Daoy (cell line): ENCODE measurements around the gene UNC79. TPM values are rescaled to one million over a fixed set of nuclear protein-coding genes. Genes with fewer than 3 reads are reported as not detected.

Experiments
- DNase-seq: peaks from one replicate; pipeline ENCODE4 v3.0.0-alpha.2; 2015; ENCODE audit warnings: low read depth
- total RNA-seq: library from RNA; depleted of rRNA; stranded (reverse); fragments of >200 nt; shearing (Covaris generic); gene quantifications from 2 replicates; pipeline ENCODE4 v1.2.3, GENCODE V29; 2014

The UNC79 gene
- total RNA-seq, 1 experiment from 2014 or later = not detected

DNA sequence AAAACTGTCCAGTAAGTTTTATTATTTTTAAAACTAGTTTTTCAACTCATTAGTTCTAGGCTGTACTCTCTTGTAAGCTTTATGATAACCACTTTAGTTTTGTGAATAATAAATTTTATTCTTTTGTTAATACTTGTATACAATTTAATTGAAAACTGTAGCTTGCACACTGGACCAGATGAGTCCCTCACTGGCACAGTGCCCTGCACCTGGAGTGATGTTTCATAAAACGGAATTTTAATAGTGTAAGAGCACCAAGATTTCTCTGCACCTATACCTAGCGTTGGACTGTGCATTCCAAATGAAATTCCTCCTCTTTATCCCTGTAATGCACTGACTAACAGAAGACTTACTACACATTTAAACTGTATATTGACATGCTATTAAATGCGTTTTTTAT lies 276.7 kb downstream of the UNC79 start:
- DNase-seq = no peak

DNA sequence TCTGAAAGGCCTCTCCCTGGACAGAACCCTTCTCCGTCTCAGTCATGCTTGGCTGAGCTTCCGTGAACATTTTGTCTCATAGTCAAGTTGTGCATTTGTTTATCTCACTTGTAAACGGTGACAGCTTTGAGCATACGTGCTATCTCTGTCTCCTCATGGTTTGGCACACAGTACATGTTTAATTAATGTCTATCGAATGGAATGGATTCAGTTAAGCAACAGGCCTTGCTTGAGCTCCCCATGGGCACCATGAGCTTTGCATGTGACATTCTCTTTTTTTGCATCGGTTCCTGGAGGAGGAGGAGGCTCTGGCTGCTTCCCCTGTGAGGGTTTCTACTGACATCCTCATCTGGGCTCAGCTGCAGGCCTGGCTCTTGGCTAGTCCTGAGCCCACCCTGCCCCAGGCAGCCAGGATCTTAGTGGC lies 277.6 kb downstream of the UNC79 start:
- DNase-seq = no peak

DNA sequence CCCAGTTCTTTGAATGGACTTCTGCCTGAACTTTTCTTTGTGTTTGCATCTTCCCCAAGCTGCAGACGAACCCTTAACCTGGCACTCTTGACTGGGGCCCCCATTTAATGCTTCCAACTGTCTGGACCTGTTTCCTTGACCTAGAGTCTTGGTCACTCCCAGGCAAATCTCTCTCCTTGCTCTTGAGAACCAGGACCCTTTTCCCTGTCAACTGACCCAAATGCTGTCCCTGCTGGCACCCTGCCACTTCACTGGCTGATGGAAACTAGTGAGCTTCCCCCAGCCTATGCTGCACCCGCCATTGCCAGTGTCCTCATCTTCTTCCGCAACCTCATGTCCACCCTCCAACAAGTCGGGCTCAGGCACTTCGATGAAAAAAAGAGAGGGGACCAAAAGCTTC lies 278.1 kb downstream of the UNC79 start:
- no peak for DNase-seq

DNA sequence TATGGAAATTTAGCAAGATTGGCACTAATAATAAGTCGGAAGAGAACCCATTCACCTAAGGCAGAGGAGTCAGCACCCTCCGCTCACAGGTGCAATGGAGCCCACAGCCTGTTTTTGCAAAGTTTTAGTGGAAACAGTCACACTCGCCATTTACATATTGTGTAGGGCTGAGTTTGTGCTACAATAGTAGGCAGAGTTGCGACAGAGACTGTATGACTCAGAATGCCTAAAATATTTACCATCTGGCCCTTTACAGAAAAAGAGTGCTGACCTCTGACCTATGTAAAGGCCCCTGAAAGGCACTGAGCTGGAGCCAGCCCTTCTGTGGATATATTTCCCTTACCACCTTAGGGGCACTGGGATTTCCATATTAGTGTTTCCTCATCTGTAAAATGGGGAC lies 278.5 kb downstream of the UNC79 start:
- no peak for DNase-seq

DNA sequence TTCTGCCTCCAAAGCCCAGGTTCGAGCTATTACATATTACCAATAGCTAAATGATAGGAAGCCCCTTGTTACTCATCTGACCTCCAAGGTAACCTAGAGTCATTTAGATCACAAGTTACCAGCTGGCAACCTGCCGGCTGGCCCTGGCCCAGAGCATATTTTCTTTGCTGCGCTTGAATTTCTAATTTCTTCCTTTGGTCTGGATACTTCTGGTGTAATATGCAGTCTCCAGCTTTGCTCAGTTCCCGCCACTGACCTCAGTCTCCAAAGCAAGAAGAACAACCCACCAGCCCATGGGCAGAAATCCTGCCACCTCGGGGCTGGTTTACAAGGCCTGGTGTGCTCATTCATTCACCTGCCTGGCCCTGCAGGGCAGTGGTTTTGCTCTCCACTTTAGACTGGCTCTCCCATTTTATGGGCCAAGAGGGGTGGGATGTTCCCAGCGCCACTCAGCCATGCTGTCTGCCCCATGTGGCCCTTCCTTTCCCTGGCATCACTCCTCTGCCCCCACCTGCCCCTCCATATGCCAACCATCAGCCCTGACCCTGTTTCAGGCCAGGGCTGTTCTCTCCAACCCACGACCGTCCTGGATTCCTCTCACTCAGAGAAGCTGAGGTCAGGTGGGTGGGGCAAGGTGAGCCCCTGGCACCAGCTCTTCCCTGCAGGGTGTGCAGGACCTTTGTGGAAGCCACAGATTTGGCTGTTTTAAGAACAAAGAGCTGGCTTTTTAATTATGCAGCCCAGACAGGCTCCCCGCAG lies 281.5 kb downstream of the UNC79 start:
- DNase-seq = no peak

DNA sequence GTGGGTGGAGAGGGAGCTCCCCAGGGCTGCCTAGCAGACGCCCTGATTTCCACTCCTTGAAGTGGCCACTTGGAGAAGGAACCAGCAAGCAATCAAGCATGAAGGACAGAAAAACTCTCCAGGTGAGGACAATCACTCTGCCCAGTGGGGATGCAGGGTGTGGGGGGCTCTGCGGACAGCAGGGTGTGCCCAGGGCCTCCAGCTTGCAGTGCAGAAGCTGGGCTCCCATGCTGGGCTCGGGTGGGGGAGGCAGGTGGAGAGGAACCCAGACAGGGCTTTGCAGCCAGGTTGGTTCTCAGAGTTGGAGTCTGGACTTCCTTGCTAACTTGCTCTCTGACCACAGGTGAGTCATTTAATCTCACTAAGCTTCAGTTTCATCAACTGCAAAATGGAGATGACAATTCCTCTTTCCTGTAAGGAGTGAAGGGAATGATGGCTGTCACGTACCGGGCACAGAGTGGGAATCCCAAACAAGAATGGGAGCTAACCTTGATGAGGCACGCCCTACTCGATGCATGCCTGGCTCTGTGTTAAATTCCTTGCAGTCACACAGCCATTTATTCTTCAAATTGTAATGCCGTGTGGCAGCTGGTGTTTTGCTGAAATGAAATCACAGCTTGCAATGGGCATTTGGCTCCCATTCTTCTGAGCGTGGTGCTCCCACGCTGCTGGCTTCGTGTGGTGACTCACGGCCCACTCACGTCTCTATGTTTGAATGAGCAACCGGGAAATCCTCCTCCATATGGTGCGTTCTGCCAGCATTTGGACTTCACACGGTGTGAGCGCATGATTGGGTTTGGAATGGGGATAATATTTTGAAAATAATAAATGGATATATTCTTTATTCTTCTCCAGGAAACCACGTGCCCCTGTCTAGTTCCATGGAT lies 282.3 kb downstream of the UNC79 start:
- DNase-seq = peak; percentile 35

DNA sequence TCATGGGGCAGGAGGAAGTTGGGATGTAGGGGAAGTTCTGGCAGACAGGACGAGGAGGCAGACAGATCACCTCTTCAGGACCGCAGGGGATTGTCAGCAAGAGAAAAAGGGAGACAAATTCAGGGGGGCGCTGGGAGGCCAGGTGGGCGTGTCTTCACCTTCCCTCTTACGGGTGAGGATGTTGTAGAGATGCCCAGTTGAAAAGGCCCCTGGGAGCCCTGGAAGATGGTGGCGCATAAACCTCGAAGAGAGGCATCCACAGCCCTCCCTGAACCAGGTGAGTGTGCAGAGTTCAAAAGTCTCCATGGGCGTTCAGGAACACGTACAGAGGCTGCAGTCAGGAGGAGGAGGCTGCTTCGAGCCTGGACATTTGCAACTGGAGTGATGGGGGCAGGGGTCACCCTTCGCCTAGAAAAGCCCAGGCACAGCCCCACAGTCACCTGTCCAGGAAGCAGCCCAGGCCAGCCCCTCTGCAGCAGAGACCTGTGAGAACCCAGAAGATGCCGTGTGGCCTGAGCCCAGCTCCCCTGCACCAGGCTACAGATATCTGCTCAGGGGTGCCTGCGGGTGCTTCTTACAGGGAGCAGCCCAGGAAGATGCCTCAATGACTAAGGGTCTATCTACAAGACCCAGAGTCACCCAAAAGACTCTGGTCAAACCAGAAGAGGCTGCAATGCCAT lies 283.1 kb downstream of the UNC79 start:
- no peak for DNase-seq

DNA sequence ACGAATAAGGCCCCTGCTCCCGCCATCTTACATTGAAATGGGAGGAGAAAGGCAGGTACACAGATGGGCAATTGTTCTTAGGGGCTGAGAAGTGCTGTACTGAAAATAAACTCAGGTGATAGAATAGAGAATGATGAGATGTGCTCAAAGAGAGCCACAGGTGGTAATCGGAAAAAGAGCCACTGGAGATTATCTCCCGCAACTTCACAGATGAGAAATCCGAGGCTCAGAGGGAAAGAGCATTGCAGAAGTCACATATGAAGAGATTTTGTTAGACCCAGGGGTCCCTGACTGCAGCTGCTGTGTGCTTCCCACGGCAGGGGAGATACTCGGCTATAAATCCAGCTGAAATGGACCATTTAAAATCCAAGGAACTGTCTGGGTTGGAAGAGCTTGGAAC lies 283.9 kb downstream of the UNC79 start:
- DNase-seq = no peak

DNA sequence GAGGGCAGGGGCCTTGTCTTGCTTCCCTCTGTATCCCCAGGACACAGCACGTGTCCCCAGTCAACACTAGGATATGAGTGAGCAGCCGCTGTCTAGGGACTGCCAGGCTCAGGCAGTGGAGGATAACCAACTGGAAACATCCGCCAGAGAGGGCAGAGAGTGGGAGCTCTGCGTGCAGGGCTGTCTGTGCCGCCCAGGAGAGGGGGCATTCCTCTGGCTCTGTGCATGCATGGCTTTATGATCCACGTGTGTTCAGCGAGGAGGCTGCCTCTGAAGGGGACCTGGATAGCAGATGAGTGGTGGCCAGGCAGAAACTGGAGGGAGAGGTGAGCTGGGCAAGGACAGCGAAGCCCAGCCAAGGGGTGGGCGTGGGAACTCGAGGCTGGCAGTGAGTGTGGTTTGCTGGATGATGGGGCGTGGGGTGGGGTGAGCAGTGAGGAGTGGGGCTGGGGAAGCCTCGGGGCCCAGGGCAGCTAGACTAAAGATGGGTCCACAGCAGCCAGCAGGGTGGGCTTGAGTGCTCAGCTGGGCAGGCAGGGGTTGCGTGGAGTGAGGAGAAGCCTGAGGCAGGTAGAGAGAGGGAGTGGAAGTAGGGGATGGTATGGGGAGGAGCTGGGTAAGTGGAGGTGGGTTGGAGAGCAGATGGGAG lies 284.7 kb downstream of the UNC79 start:
- DNase-seq = no peak

DNA sequence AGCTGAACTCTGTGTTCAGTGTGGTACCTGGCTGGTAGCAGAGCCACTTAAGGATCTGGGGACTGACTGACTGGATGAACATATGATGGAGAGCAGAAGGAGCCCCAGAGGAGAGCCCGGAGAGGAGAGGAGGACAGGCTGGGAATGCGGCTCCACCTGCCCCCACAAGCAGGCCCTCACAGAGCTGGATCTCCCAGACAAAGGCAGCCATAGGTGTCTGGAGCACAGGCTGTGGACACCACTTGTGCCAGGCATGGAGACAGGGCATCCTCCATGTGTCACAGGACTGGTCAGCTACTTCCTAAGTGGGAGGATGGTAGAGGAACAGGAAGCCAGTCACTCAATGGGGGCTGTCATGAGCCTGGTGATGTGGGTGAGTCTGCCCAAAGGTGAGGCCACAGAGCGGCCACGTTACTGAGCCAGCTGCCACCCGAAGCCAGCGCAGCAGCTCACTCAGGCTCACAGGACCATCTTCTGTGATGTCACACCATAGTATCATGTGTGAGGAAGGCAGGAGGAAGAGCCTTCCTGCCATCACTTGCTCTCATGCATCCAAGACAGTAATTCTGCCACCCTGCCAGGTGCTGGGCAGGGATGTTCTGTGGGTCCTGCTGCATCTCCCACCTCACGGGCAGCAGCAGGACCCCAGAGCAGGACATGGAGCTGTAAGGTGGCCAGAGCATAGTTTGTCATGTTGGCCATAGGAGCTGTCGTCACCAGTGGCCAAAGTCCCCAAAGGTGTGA lies 285.4 kb downstream of the UNC79 start:
- DNase-seq = no peak

DNA sequence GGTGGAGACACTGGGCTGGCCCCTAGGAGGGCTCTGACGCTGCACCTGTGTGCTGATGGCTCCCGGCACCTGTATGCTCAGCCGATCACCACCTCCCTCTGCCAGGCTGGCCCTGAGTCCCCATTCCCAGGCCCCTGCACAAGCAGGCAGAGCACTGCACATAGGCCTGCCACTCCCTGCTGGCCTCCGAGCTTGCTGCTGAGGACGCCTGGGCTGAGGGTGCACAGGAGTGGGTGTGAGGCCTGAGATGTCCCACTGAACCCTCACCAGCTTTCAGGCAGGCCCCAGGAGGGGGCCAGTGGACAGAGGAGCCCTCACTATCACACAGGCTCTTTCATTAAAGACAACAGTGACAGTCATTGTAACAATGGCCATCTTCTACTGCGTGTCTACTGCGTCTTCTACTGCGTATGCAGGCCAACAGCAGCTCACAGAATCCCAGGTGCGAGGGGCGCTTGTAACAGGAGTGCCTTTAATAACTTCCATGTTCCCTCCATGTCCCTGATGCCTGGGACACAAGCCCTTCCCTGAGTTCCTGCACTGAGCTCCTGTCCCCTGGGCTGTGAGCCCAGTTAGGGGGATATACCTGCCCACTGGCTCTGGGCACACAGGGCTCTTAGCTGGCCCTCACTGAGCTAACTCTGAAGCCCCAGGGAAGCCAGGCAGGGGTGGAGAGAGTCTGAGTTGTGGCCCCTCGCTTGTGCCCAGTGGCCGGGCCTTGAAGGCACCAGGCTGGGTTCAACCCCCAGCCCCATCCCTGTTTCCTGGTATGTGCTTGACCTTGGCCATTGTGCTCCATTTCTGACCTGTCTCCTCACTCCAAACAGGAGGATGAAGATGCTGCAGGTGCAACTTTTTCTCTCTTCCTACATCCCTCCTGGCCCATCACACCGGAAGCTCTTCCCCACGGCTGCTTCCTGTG lies 286.3 kb downstream of the UNC79 start:
- DNase-seq = no peak

DNA sequence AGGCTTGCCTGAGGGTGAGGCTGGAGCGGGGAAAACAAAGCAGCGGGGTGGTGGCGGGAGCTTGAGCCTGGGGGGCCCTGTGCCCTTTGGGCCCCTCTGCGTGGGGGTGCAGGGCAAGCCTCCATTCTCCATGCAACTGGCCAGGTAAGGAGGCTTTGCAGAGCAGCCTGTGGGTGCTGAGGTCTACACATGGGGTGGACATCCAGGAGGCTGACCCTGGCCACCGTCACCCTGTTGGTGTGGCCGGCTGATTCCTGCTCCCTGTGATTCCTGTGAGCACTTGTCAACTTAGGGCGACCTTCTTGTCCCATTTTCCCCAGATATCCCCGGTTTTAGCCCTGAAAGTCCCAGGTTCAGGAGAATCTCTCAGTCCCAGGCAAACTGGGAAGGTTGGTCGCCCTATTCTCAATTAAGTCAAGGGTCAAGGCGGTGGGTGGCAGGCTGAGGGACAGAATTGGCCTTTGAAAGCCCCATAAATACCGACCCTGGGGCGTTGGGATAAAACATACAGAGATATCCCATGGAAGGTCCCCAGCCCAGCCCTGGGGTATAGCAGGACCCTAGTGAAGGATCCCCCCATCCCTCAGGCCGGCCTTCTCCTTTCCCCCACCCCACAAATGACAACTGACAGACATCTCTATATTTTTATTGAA lies 287.1 kb downstream of the UNC79 start:
- no peak for DNase-seq

DNA sequence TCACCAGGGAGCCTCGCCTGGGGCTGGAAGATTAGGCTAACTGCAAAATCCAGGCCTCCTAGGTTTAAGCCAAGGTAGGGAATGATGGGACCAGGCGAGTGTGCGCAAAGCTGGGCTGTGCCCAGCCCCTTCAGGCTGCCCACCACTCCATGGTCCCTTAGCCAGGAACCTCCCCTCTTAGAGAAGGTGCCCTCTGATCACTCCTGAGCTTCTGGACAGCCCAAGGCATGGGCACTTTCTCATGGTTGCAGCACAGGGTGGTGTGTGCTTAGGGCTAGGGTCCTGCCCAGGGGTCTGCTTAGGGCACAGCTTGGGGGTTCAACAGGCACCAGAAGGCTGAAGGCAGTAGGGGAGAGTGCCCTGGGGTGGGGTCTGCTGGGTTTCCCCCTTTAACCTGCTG lies 288.5 kb downstream of the UNC79 start:
- no peak for DNase-seq

DNA sequence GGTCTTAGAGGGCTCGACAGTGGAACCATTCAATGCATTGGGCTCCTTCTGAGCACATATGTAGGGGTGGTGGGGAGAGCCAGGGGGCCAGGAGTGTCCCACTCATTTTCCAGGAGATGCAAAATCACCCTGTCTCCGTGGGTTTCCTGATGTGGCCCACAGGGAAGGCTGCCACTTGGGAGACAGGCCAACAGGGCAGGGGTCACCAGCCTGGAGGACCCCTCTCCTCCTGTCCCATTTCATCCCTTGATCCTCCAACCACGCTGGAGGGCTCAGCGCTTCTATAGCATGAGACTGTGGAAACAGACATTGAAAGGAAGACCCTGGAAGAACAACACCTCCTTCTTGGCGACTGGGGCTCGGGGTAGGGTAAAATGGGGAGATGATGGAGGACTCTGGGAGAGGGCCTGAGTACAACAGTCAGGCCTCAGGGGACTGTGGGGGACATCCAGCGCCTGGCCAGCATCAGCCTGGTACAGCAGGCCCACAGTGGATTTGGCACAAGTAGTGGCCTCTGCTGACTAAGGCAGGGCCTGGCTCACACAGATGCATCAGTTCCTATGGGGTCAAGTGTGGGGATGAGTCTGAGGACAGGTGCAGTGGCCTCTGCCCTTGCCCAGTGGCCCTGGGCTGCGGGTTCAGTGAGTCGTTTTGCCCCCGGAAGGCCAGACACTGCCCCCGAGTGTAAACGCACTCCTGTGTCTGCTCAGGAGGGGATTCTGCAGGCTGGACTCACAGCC lies 289.5 kb downstream of the UNC79 start:
- DNase-seq = no peak

DNA sequence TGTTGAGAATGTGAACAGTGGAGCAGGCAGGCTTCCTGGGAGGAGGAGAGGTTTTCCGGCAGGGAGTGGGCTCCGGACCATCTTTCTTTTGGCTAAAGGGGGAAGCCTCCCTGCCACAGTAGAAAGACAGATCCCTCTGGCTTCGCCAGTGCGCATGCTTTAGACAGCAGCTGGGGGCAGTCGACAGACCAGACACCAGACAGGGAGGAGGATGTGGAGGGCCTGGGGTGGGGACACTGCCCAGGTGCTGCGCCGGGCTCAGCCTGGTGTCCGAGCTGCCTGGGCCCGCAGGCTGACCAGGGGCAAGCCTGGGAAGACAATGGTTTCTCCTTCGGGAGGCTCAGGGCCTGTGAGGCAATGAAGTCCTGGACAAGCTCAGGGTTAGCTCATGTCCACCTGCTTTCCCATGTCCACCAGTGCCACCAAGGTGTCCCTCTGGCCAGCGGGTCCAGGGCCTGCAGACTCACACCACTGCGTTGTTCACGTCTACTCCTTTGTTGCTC lies 290.3 kb downstream of the UNC79 start:
- DNase-seq = no peak

DNA sequence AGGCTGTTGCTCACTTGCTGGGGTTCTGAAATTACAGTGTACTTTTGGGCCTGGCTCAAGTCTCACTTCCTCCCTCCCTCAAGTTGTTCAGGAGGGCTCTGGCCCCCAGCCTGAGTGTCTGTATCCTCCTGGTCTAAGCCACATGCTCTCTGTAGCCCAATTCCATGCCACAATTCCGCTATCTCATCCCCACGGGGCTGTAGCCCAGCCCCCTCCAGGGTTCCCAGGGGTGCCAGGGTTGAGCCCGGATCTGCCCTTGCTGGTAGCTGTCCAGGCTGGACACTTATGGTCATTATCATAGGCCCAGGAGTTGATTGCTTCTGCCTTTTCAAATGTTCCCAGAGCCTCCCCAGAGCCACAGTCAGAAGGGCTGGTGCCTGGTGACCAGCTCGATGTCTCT lies 292.3 kb downstream of the UNC79 start:
- no peak for DNase-seq

DNA sequence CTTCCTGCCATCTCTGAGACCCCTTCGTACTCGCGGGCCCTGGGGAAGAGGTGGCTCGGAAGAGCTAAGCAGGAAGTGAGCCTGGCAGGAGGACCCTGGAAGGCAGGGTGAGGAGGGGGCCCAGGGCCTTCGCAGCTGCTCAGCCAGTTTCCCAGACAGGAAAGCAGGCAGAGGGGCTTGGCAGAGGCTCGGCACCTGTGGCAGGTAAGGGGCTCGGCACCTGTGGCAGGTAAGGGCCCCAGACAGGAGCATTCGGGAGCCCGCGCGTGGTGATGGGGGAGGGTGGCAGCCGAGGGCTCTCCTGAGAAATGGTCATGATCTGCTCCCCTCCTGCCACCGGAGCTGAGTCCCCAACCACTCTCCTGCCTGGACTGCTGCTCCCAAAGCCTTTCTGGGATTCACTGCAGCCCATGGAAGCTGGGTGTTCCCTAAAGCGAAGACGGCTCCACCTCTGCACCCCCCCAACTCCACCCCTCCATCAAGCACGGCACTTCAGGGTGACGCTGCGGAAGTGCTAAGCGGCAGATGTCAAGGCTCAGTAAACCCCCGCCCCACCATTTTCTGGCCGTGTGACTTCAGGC lies 294.4 kb downstream of the UNC79 start:
- no peak for DNase-seq

DNA sequence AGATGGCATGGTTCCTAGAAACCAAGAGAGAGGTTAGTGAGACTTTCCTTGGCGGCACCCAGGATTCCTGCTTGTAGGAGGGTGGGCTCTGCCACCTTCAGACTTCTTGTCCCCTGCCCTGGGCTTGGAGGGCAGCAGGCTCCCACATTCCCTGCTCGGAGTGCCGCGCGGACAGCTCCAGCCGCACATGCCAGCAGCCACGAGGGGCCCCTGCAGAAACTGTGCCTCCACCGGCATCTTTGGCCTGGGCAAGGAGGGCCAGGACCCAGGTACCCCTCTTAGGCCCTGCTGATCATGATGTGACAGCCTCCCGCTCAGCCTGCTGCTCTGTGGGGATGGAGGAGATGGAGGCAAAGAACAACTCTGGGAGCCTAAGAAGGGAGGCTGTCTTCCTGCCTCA lies 295.3 kb downstream of the UNC79 start:
- DNase-seq = no peak
